ENCODE data around the gene DRP2.
"Not testable (repeated sequence)": the region's sequence is repeated elsewhere in the genome, so short reads cannot be mapped to it uniquely, and the experiment has no call there.

Gene DRP2

GRCh38 chrX:101219116-101219863 lies at the start of gene DRP2:
DRP2 (plus strand) TSS chrX:101219786; CDS start chrX:101231648, 11,862 bp downstream.
- DNase-seq = no peak

- DNase-seq = no peak
Observed at GRCh38 chrX:101171883-101172400, 47.6 kb upstream of the DRP2 start.

GRCh38 chrX:101176439-101176838 lies 43.1 kb upstream of the DRP2 start:
- DNase-seq = no peak

GRCh38 chrX:101184876-101185275 lies 34.7 kb upstream of the DRP2 start:
- not testable (repeated sequence) for DNase-seq

GRCh38 chrX:101187961-101188360 lies 31.6 kb upstream of the DRP2 start:
- DNase-seq = not testable (repeated sequence)

GRCh38 chrX:101190736-101191135 lies 28.9 kb upstream of the DRP2 start:
- DNase-seq = no peak

GRCh38 chrX:101191217-101191750 lies 28.3 kb upstream of the DRP2 start:
- no peak for DNase-seq

- no peak for DNase-seq
Observed at GRCh38 chrX:101195442-101196173, 24.0 kb upstream of the DRP2 start.

GRCh38 chrX:101203761-101204351 lies 15.7 kb upstream of the DRP2 start:
- DNase-seq = no peak

GRCh38 chrX:101206471-101206870 lies 13.1 kb upstream of the DRP2 start:
- no peak for DNase-seq

GRCh38 chrX:101208152-101208905 lies 11.3 kb upstream of the DRP2 start:
- no peak for DNase-seq

GRCh38 chrX:101210630-101211029 lies 9.0 kb upstream of the DRP2 start:
- DNase-seq = no peak

- DNase-seq = no peak
Observed at GRCh38 chrX:101217689-101218088, 1.9 kb upstream of the DRP2 start.

- no peak for DNase-seq
Observed at GRCh38 chrX:101219864-101220346, 319 bp downstream of the DRP2 start.

- DNase-seq = no peak
Observed at GRCh38 chrX:101220662-101221260, 1.2 kb downstream of the DRP2 start.

GRCh38 chrX:101223226-101223625 lies 3.6 kb downstream of the DRP2 start:
- DNase-seq = no peak

GRCh38 chrX:101229170-101229569 lies 9.6 kb downstream of the DRP2 start:
- no peak for DNase-seq

GRCh38 chrX:101230636-101231035 lies 11.1 kb downstream of the DRP2 start:
- no peak for DNase-seq

- no peak for DNase-seq
Observed at GRCh38 chrX:101231080-101231479, 11.5 kb downstream of the DRP2 start.

GRCh38 chrX:101232316-101232715 lies 12.7 kb downstream of the DRP2 start:
- DNase-seq = no peak

- no peak for DNase-seq
Observed at GRCh38 chrX:101237041-101237440, 17.5 kb downstream of the DRP2 start.

GRCh38 chrX:101241531-101241930 lies 21.9 kb downstream of the DRP2 start:
- DNase-seq = no peak

Measured in midbrain (tissue), 1 donor.